Trophoblast cell (in vitro differentiated cells and primary cell): Measurements from ENCODE around the gene IST1.

Experiments used
- DNase-seq, 2 donors: peaks; one replicate each; pipeline ENCODE4 v3.0.0-alpha.2; 2016
- H2AFZ ChIP-seq: 2 replicates; pipeline ENCODE4 v1.6.1; 2013; ENCODE audit warnings: low read length, moderate library complexity, mild to moderate bottlenecking; ENCODE audit not compliant: insufficient read depth, poor library complexity
- H2AK5ac ChIP-seq: 2 replicates; pipeline ENCODE4 v1.6.1; 2013; ENCODE audit warnings: mild to moderate bottlenecking, low read length
- H2BK120ac ChIP-seq: 2 replicates; pipeline ENCODE4 v1.6.1; 2013; ENCODE audit warnings: low read length, mild to moderate bottlenecking, moderate library complexity; ENCODE audit not compliant: insufficient read depth, poor library complexity
- H2BK12ac ChIP-seq: 2 replicates; pipeline ENCODE4 v1.6.1; 2013; ENCODE audit warnings: mild to moderate bottlenecking, low read length, moderate library complexity
- H2BK5ac ChIP-seq: 2 replicates; pipeline ENCODE4 v1.6.1; 2013; ENCODE audit warnings: low read length, low read depth, moderate library complexity, mild to moderate bottlenecking; ENCODE audit not compliant: poor library complexity
- H3K14ac ChIP-seq: 2 replicates; pipeline ENCODE4 v1.6.1; 2013; ENCODE audit warnings: mild to moderate bottlenecking, low read length
- H3K18ac ChIP-seq: 2 replicates; pipeline ENCODE4 v1.6.1; 2013; ENCODE audit warnings: mild to moderate bottlenecking, low read length
- H3K23ac ChIP-seq: 2 replicates; pipeline ENCODE4 v1.6.1; 2013; ENCODE audit warnings: low read length
- H3K27ac ChIP-seq: 2 replicates; pipeline ENCODE4 v1.5.1; 2013; ENCODE audit warnings: low read depth, mild to moderate bottlenecking, inconsistent platforms, low read length, moderate library complexity
- H3K27me3 ChIP-seq: 2 replicates; pipeline ENCODE4 v1.6.1; 2013; ENCODE audit warnings: inconsistent platforms, mild to moderate bottlenecking, low read length, moderate library complexity; ENCODE audit not compliant: insufficient read depth
- H3K36me3 ChIP-seq, 2 experiments: 1 replicate in 1 of 2; 2 replicates in 1 of 2; pipeline ENCODE4 v1.6.1; 2013; ENCODE audit warnings: low read length in 2 of 2, mild to moderate bottlenecking in 2 of 2, moderate library complexity in 1 of 2; ENCODE audit not compliant: insufficient read depth in 2 of 2, control insufficient read depth in 1 of 2
- H3K4ac ChIP-seq: 2 replicates; pipeline ENCODE4 v1.6.1; 2013; ENCODE audit warnings: low read depth, mild to moderate bottlenecking, low read length, moderate library complexity
- H3K4me1 ChIP-seq, 2 experiments: 1 replicate in 1 of 2; 2 replicates in 1 of 2; pipeline ENCODE4 v1.6.1; 2013; ENCODE audit warnings: low read length in 2 of 2, mild to moderate bottlenecking in 2 of 2, moderate library complexity in 1 of 2; ENCODE audit not compliant: insufficient read depth in 2 of 2, control insufficient read depth in 1 of 2
- H3K4me2 ChIP-seq: 2 replicates; pipeline ENCODE4 v1.6.1; 2013; ENCODE audit warnings: inconsistent platforms, mild to moderate bottlenecking, low read length, moderate library complexity
- H3K4me3 ChIP-seq: 2 replicates; pipeline ENCODE4 v1.5.1; 2013; ENCODE audit warnings: mild to moderate bottlenecking, low read depth, low read length, inconsistent platforms
- H3K79me1 ChIP-seq: one replicate; pipeline ENCODE4 v1.6.1; 2013; ENCODE audit warnings: low read length
- H3K79me2 ChIP-seq: 2 replicates; pipeline ENCODE4 v1.6.1; 2013; ENCODE audit warnings: low read length, mild to moderate bottlenecking; ENCODE audit not compliant: control insufficient read depth, insufficient read depth, poor library complexity
- H3K9ac ChIP-seq: 2 replicates; pipeline ENCODE4 v1.6.1; 2013; ENCODE audit warnings: mild to moderate bottlenecking, low read length
- H3K9me3 ChIP-seq: 2 replicates; pipeline ENCODE4 v1.6.1; 2013; ENCODE audit warnings: low read depth, mild to moderate bottlenecking, control low read depth, inconsistent platforms, low read length; ENCODE audit not compliant: insufficient read depth
- H4K12ac ChIP-seq: 2 replicates; pipeline ENCODE4 v1.6.1; 2013; ENCODE audit warnings: low read depth, mild to moderate bottlenecking, low read length, moderate library complexity
- H4K8ac ChIP-seq: 2 replicates; pipeline ENCODE4 v1.6.1; 2013; ENCODE audit warnings: low read depth, mild to moderate bottlenecking, low read length, moderate library complexity
- H4K91ac ChIP-seq: one replicate; pipeline ENCODE4 v1.6.1; 2013; ENCODE audit warnings: low read depth, mild to moderate bottlenecking, low read length, moderate library complexity
- WGBS: extraction: QIAGEN DNeasy Blood & Tissue Kit; methylation state at CpG from one replicate; pipeline ENCODE4 v1.1.7; 2013; ENCODE audit warnings: missing lambda C conversion rate; ENCODE audit not compliant: insufficient read length, insufficient coverage; ENCODE audit errors: extremely low coverage; 5-methylcytosine and 5-hydroxymethylcytosine counted together

Gene IST1

DNA sequence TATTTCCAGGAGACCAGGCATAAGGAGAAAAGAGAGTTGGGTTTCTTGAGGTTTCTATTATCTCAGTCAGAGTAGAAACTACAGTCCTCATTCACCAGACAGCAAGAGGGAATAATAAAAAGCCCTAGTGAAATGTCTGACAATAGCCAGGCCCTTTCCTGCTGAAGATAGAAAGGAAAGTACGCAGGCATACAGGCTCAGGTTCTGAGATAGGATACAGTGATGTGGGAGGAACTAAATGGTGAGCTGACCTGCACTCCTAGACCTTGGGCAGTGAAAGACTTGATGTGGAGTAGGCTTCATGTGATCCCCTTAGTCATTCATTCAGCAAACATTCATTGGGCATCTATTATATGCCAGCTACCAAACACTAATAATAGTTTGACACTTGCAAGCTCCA, 26.2 kb upstream of the IST1 start:
- Histone ChIP-seq H3K36me3 (peaks cover 12 to 22% of the 10 kb centered on the region in 2 experiments), H4K91ac (no peak overlapping the region), H2BK12ac (no peak overlapping the region), H3K14ac (no peak overlapping the region), H3K4me2 (no peak overlapping the region), H3K27me3 (no peaks in the 10 kb centered on the region), H3K4me1 (no peaks in the 10 kb centered on the region), H3K18ac (no peak overlapping the region), H3K23ac (no peak overlapping the region), H2BK5ac (no peak overlapping the region), H3K79me1 (no peaks in the 10 kb centered on the region), H3K4ac (no peak overlapping the region), H3K9me3 (no peaks in the 10 kb centered on the region), H4K8ac (no peak overlapping the region), H2AK5ac (no peak overlapping the region), H3K79me2 (no peaks in the 10 kb centered on the region), H3K9ac (no peak overlapping the region), H2BK120ac (no peak overlapping the region), H2AFZ (no peak overlapping the region), H4K12ac (no peak overlapping the region), H3K27ac (no peak overlapping the region), H3K4me3 (no peak overlapping the region)
- WGBS: no CpG with 5 or more reads among the region's 1 CpG
- no peak for DNase-seq

DNA sequence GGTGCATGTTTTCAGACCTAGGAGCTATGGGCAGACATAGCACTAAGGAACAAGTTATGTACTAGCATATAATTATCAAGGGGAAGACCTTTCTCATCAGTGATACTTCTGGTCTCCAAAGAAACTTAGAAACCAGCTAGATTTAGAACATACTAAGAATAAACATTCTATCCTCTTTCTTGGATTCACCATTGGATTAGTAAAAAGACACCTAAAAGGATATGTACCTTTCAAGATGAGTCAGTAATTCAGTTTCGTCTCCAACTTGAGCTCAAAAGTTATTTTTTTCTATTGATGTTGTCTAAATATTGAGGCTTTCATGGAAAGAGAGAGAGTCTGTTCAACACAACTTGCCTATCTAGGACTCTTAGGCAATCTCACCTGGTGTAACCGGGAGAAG, 24.5 kb upstream of the IST1 start:
- no peak overlapping the region for H2BK5ac ChIP-seq
- H2AFZ ChIP-seq: no peak overlapping the region
- H4K8ac ChIP-seq: no peak overlapping the region
- no peak overlapping the region for H3K9ac ChIP-seq
- H3K79me2 ChIP-seq: no peaks in the 10 kb centered on the region
- H3K27me3 ChIP-seq: no peaks in the 10 kb centered on the region
- no peak overlapping the region for H3K4me2 ChIP-seq
- no peak for DNase-seq
- no CpG with 5 or more reads among the region's 2 CpGs for WGBS
- no peak overlapping the region for H2BK120ac ChIP-seq
- no peak overlapping the region for H3K23ac ChIP-seq
- H3K4me1 ChIP-seq: no peaks in the 10 kb centered on the region
- no peaks in the 10 kb centered on the region for H3K79me1 ChIP-seq
- H2AK5ac ChIP-seq: no peak overlapping the region
- H3K27ac ChIP-seq: no peak overlapping the region
- peaks cover 8 to 15% of the 10 kb centered on the region in 2 experiments for H3K36me3 ChIP-seq
- H3K14ac ChIP-seq: no peak overlapping the region
- no peak overlapping the region for H3K18ac ChIP-seq
- H2BK12ac ChIP-seq: no peak overlapping the region
- no peak overlapping the region for H4K12ac ChIP-seq
- H3K4ac ChIP-seq: no peak overlapping the region
- no peak overlapping the region for H4K91ac ChIP-seq
- no peak overlapping the region for H3K4me3 ChIP-seq
- H3K9me3 ChIP-seq: no peaks in the 10 kb centered on the region

DNA sequence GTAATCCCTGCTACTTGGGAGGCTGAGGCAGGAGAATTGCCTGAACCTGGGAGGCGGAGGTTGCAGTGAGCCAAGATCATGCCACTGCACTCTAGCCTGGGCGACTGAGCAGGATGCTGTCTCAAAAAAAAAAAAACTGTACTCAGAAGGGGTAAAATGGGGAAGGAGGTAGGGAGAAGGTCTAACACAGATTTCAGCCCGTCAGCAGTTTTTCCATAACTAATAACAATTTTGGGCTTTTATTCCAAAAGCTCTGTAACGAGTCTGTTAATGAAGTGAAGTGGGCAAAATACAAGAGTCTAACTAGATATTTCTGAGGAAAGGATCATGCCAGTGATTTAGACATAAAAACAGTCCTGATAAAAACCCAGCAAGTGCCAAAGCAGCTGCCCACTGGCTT, 22.1 kb upstream of the IST1 start:
- no CpG with 5 or more reads among the region's 4 CpGs for WGBS

DNA sequence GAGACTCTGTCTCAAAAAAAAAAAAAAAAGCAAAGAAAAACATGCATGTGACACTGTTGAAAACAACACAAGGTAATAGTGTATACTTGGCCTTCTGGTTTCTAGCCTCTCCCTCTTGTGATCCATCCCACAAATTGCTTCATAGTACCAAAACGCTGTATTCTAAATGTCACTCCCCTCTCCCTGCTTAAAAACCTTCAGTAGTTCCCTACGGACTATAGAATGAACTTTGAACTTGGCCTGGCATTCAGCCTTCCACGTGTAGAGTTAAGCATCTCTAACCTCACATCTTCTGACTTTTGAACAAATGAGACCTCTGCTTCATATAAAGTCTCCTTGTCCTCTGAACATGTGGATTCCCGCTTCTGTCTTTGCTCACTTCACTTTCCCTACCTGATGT, 16.4 kb upstream of the IST1 start:
- Histone ChIP-seq H3K14ac (no peak overlapping the region), H3K9me3 (no peaks in the 10 kb centered on the region), H4K91ac (no peak overlapping the region), H2AK5ac (no peak overlapping the region), H3K36me3 (peaks cover 20 to 34% of the 10 kb centered on the region in 2 experiments), H2BK5ac (no peak overlapping the region), H3K4ac (no peak overlapping the region), H2AFZ (no peak overlapping the region), H3K23ac (no peak overlapping the region), H4K8ac (no peak overlapping the region), H3K4me2 (no peak overlapping the region), H4K12ac (no peak overlapping the region), H2BK120ac (no peak overlapping the region), H3K4me3 (no peak overlapping the region), H3K18ac (no peak overlapping the region), H2BK12ac (no peak overlapping the region), H3K9ac (no peak overlapping the region), H3K27me3 (no peaks in the 10 kb centered on the region), H3K27ac (no peak overlapping the region), H3K79me1 (peaks cover 4% of the 10 kb centered on the region), H3K4me1 (peaks cover 3 to 4% of the 10 kb centered on the region in 2 experiments), H3K79me2 (peaks cover 4% of the 10 kb centered on the region)
- WGBS: no CpG with 5 or more reads among the region's 4 CpGs
- DNase-seq: no peak

More for the DNA sequence above, 22.1 kb upstream of the IST1 start:
- Histone ChIP-seq H2BK5ac (no peak overlapping the region), H2AFZ (no peak overlapping the region), H3K79me2 (no peaks in the 10 kb centered on the region), H4K12ac (no peak overlapping the region), H4K91ac (no peak overlapping the region), H3K4me1 (no peaks in the 10 kb centered on the region), H3K4me3 (no peak overlapping the region), H3K36me3 (peaks cover 16 to 21% of the 10 kb centered on the region in 2 experiments), H3K18ac (no peak overlapping the region), H3K4me2 (no peak overlapping the region), H3K14ac (no peak overlapping the region), H2AK5ac (no peak overlapping the region), H3K4ac (no peak overlapping the region), H3K27ac (no peak overlapping the region), H4K8ac (no peak overlapping the region), H2BK120ac (no peak overlapping the region), H3K9ac (no peak overlapping the region), H3K23ac (no peak overlapping the region), H3K9me3 (no peaks in the 10 kb centered on the region), H3K27me3 (no peaks in the 10 kb centered on the region), H3K79me1 (no peaks in the 10 kb centered on the region), H2BK12ac (no peak overlapping the region)
- no peak for DNase-seq
